H1 (cell line): ENCODE measurements around the gene PRKCZ.

Experiments used
- BRCA1 ChIP-seq: IDR thresholded peaks from 2 replicates; pipeline ENCODE4 v1.6.1; 2012; ENCODE audit warnings: low read depth, low read length, improper control_type of control experiment
- EZH2 ChIP-seq: fragments of 200-600 bp; sonication (generic); IDR thresholded peaks from 2 replicates; pipeline ENCODE4 v1.7.1; 2012; ENCODE audit warnings: low read depth, mild to moderate bottlenecking, moderate library complexity, low read length, inconsistent platforms; ENCODE audit not compliant: severe bottlenecking
- SP1 ChIP-seq: IDR thresholded peaks from 2 replicates; pipeline ENCODE4 v1.6.1; 2011; ENCODE audit warnings: low read depth, low read length
- TF ChIP-seq, protein P1 (sequence below), 3 experiments: IDR thresholded peaks; 1 replicate in 2 of 3; 2 replicates in 1 of 3; pipeline versions ENCODE4 v1.5.1 to v1.6.1; 2011; ENCODE audit warnings: low read length in 3 of 3, mild to moderate bottlenecking in 3 of 3, inconsistent platforms in 2 of 3, low read depth in 1 of 3, moderate library complexity in 1 of 3; ENCODE audit not compliant: insufficient read depth in 1 of 3; ENCODE audit errors: control extremely low read depth in 1 of 3

DNA sequence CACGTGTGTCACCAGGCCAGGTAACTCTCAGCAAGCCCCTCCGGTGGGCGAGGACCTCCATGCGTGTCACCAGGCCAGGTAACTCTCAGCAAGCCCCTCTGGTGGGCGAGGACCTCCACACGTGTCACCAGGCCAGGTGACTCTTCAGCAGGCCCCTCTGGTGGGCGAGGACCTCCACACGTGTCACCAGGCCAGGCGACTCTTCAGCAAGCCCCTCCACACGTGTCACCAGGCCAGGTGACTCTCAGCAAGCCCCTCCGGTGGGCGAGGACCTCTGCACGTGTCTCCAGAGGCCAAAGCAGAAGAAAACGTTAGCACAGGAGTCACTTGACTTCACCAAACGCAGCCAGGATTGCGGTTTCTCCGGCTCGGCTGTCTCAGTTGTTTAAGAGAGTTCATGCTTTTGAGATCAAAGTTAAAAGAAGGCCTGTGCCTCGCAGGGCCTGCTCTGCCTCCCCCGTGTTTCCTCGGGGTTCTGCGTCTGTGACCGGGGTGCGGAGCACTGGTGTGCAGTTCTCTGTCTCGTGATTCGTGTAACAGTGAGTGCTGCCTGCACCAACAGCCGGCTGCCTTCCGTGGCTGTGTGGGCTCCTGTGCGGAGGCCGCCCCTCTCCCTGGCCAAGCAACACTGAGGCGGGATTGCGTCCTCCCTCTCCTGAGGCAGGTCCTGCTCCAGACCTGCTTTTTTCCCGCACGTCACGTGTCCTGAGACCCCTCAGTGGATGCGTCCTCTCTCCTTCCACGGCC is 56.6 kb downstream of the PRKCZ start:
- TF ChIP-seq BRCA1 (no peak), EZH2 (no peak), SP1 (no peak)
- TF ChIP-seq, protein P1, sequence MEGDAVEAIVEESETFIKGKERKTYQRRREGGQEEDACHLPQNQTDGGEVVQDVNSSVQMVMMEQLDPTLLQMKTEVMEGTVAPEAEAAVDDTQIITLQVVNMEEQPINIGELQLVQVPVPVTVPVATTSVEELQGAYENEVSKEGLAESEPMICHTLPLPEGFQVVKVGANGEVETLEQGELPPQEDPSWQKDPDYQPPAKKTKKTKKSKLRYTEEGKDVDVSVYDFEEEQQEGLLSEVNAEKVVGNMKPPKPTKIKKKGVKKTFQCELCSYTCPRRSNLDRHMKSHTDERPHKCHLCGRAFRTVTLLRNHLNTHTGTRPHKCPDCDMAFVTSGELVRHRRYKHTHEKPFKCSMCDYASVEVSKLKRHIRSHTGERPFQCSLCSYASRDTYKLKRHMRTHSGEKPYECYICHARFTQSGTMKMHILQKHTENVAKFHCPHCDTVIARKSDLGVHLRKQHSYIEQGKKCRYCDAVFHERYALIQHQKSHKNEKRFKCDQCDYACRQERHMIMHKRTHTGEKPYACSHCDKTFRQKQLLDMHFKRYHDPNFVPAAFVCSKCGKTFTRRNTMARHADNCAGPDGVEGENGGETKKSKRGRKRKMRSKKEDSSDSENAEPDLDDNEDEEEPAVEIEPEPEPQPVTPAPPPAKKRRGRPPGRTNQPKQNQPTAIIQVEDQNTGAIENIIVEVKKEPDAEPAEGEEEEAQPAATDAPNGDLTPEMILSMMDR (IDR thresholded peaks at IDR 0.05; ENCODE audit: control extremely low read depth in 1 of 3, insufficient read depth in 1 of 3, low read depth in 1 of 3, low read length in 3 of 3) = no peak
